HepG2 (cell line): ENCODE measurements around the gene ANKIB1.

Experiments used
- ATF2 ChIP-seq: sonication (generic); formaldehyde crosslinking; IDR thresholded peaks from 2 replicates; pipeline ENCODE4 v1.4.0; 2020; ENCODE audit warnings: missing genetic modification reagents
- ATF6 ChIP-seq: sonication (generic); formaldehyde crosslinking; conservative IDR thresholded peaks from 2 replicates; pipeline ENCODE4 v1.4.0; 2020; ENCODE audit warnings: missing genetic modification reagents
- FOXA3 ChIP-seq: IDR thresholded peaks from 2 replicates; pipeline ENCODE4 v1.6.1; 2016; ENCODE audit warnings: missing genetic modification reagents, missing compliant biosample characterization
- JUN ChIP-seq: sonication (generic); formaldehyde crosslinking; IDR thresholded peaks from 2 replicates; pipeline ENCODE4 v1.4.0; 2020; ENCODE audit warnings: mild to moderate bottlenecking, missing genetic modification reagents
- NFKBIZ ChIP-seq: IDR thresholded peaks from 2 replicates; pipeline ENCODE4 v1.6.1; 2018; ENCODE audit warnings: missing genetic modification reagents, missing compliant biosample characterization
- RORA ChIP-seq: sonication (generic); formaldehyde crosslinking; IDR thresholded peaks from 2 replicates; pipeline ENCODE4 v1.5.0; 2020; ENCODE audit warnings: mild to moderate bottlenecking, missing genetic modification reagents, moderate library complexity
- STAG1 ChIP-seq: sonication (generic); formaldehyde crosslinking; IDR thresholded peaks from 2 replicates; pipeline ENCODE4 v1.4.0; 2020; ENCODE audit warnings: missing genetic modification reagents
- ZNF232 ChIP-seq: sonication (generic); formaldehyde crosslinking; IDR thresholded peaks from 2 replicates; pipeline ENCODE4 v1.4.0; 2020; ENCODE audit warnings: missing genetic modification reagents, borderline replicate concordance
- ZNF766 ChIP-seq: sonication (generic); formaldehyde crosslinking; IDR thresholded peaks from 2 replicates; pipeline ENCODE4 v1.5.0; 2020; ENCODE audit warnings: missing genetic modification reagents, borderline replicate concordance

- TF ChIP-seq STAG1 (CRISPR knock-in tag): no peak
- no peak for TF ChIP-seq ATF6 (CRISPR knock-in tag)
- no peak for TF ChIP-seq ZNF232 (CRISPR knock-in tag)
- TF ChIP-seq ZNF766 (CRISPR knock-in tag): no peak
- TF ChIP-seq JUN (CRISPR knock-in tag): no peak
- TF ChIP-seq ATF2: no peak
- no peak for TF ChIP-seq NFKBIZ
- no peak for TF ChIP-seq FOXA3 (CRISPR knock-in tag)
- TF ChIP-seq RORA: no peak
Observed at GRCh38 chr7:92333866-92334265, 88.1 kb downstream of the ANKIB1 start.
